ENCODE measurements around the gene ARHGAP8.

Gene ARHGAP8

GRCh38 chr22:44807915-44808690 is 55.7 kb downstream of the ARHGAP8 start:
- no peak for DNase-seq

- DNase-seq = no peak
These were observed 57.1 kb downstream of the ARHGAP8 start for GRCh38 chr22:44809456-44809855.

GRCh38 chr22:44811141-44811540 is 58.8 kb downstream of the ARHGAP8 start:
- DNase-seq = no peak

GRCh38 chr22:44813416-44813815 is 61.0 kb downstream of the ARHGAP8 start:
- no peak for DNase-seq

- DNase-seq = no peak
These were observed 62.1 kb downstream of the ARHGAP8 start for GRCh38 chr22:44814266-44815098.

- DNase-seq = no peak
These were observed 63.0 kb downstream of the ARHGAP8 start for GRCh38 chr22:44815099-44816070.

- no peak for DNase-seq
These were observed 63.8 kb downstream of the ARHGAP8 start for GRCh38 chr22:44816141-44816540.

- DNase-seq = no peak
These were observed 66.4 kb downstream of the ARHGAP8 start for GRCh38 chr22:44818727-44819126.

- no peak for DNase-seq
These were observed 67.7 kb downstream of the ARHGAP8 start for GRCh38 chr22:44819966-44820631.

- DNase-seq = no peak
These were observed 69.5 kb downstream of the ARHGAP8 start for GRCh38 chr22:44821741-44822475.

- no peak for DNase-seq
These were observed 70.2 kb downstream of the ARHGAP8 start for GRCh38 chr22:44822534-44822933.

- no peak for DNase-seq
These were observed 71.0 kb downstream of the ARHGAP8 start for GRCh38 chr22:44823396-44823795.

- DNase-seq = no peak
These were observed 71.4 kb downstream of the ARHGAP8 start for GRCh38 chr22:44823806-44824205.

GRCh38 chr22:44824271-44824670 is 71.9 kb downstream of the ARHGAP8 start:
- DNase-seq = no peak

GRCh38 chr22:44825310-44826150 is 73.2 kb downstream of the ARHGAP8 start:
- no peak for DNase-seq

GRCh38 chr22:44827666-44828190 is 75.4 kb downstream of the ARHGAP8 start:
- DNase-seq = no peak

- no peak for DNase-seq
These were observed 75.8 kb downstream of the ARHGAP8 start for GRCh38 chr22:44828193-44828592.

GRCh38 chr22:44831885-44832284 is 79.5 kb downstream of the ARHGAP8 start:
- no peak for DNase-seq

- DNase-seq = no peak
These were observed 81.7 kb downstream of the ARHGAP8 start for GRCh38 chr22:44834065-44834464.

- DNase-seq = no peak
These were observed 85.1 kb downstream of the ARHGAP8 start for GRCh38 chr22:44837481-44837880.

Measured in activated T-cell treated with anti-CD3 and anti-CD28 coated beads, Interleukin-2, amount 50 U/mL, for 1 hour (primary cell).